H1 (cell line): ENCODE measurements around the gene MAP4K1. TPM values are rescaled to one million over a fixed set of nuclear protein-coding genes. Genes with fewer than 3 reads are reported as not detected.

Experiments
- CTCF ChIA-PET: fragments of 300-600 bp; sonication (Branson Sonifier 250); formaldehyde crosslinking; loops from one replicate; lab custom pipeline; 2021; ENCODE audit not compliant: partially characterized antibody; lab: Charles Lee
- POLR2A ChIA-PET: fragments of 300-600 bp; sonication (Branson Sonifier 250); formaldehyde crosslinking; loops from one replicate; lab custom pipeline; 2021; ENCODE audit warnings: inconsistent platforms; ENCODE audit not compliant: partially characterized antibody; lab: Charles Lee
- DNase-seq, 2 experiments: peaks; one replicate each; pipeline versions ENCODE4 v3.0.0 to v3.0.0-alpha.2; 2010 to 2022; ENCODE audit warnings: low spot score in 2 of 2, low read depth in 1 of 2, mixed read lengths in 1 of 2
- FAIRE-seq: peaks from 2 replicates; lab custom pipeline; 2011; peaks lifted over from hg19 to GRCh38; lab: Jason Lieb, UNC
- H2AFZ ChIP-seq: 2 replicates; pipeline ENCODE4 v1.8.1; 2012; ENCODE audit warnings: low read length, inconsistent platforms
- H2AK5ac ChIP-seq: 2 replicates; pipeline ENCODE4 v1.6.1; 2013; ENCODE audit warnings: low read depth, low read length
- H2BK120ac ChIP-seq: replicated peaks from 2 replicates; pipeline ENCODE3; 2013; ENCODE audit warnings: low read depth, low read length, inconsistent platforms
- H2BK12ac ChIP-seq: 2 replicates; pipeline ENCODE4 v1.6.1; 2013; ENCODE audit warnings: low read depth, low read length
- H2BK15ac ChIP-seq: 2 replicates; pipeline ENCODE4 v1.6.1; 2013; ENCODE audit warnings: low read length
- H2BK20ac ChIP-seq: 2 replicates; pipeline ENCODE4 v1.6.1; 2013; ENCODE audit warnings: low read length
- H2BK5ac ChIP-seq: 2 replicates; pipeline ENCODE4 v1.6.1; 2013; ENCODE audit warnings: low read depth, low read length
- H3K14ac ChIP-seq: 2 replicates; pipeline ENCODE4 v1.6.1; 2013; ENCODE audit warnings: inconsistent platforms; ENCODE audit not compliant: insufficient read length
- H3K18ac ChIP-seq: 2 replicates; pipeline ENCODE4 v1.6.1; 2013; ENCODE audit warnings: low read length; ENCODE audit errors: extremely low read depth
- H3K23ac ChIP-seq: 2 replicates; pipeline ENCODE4 v1.6.1; 2013; ENCODE audit warnings: inconsistent platforms; ENCODE audit not compliant: insufficient read length
- H3K23me2 ChIP-seq: 2 replicates; pipeline ENCODE4 v1.6.1; 2013; ENCODE audit warnings: low read depth, low read length
- H3K27ac ChIP-seq: 2 replicates; pipeline ENCODE4 v1.6.1; 2011; ENCODE audit warnings: low read depth, low read length, inconsistent platforms
- H3K27me3 ChIP-seq, 4 experiments: replicated peaks in 1 of 4; 1 replicate in 1 of 4; 2 replicates in 3 of 4; pipeline versions ENCODE4 v1.6.1 to v1.8.1; 2011 to 2013; ENCODE audit warnings: low read length in 3 of 4, mild to moderate bottlenecking in 3 of 4, inconsistent platforms in 2 of 4, mixed read lengths in 2 of 4, moderate library complexity in 1 of 4; ENCODE audit not compliant: control insufficient read depth in 3 of 4, insufficient read depth in 3 of 4; ENCODE audit errors: extremely low read depth in 1 of 4
- H3K36me3 ChIP-seq, 4 experiments: 2 replicates each; pipeline versions ENCODE4 v1.6.1 to v1.8.1; 2011 to 2013; ENCODE audit warnings: mild to moderate bottlenecking in 4 of 4, low read length in 3 of 4, moderate library complexity in 2 of 4, control low read depth in 1 of 4, inconsistent platforms in 1 of 4; ENCODE audit not compliant: insufficient read depth in 4 of 4, control insufficient read depth in 2 of 4
- H3K4ac ChIP-seq: replicated peaks from 2 replicates; pipeline ENCODE3; 2013; ENCODE audit warnings: low read length, low read depth, mixed read lengths, inconsistent platforms; ENCODE audit not compliant: insufficient read length
- H3K4me1 ChIP-seq, 4 experiments: replicated peaks in 1 of 4; 1 replicate in 1 of 4; 2 replicates in 3 of 4; pipeline versions ENCODE4 v1.6.1 to v1.8.1; 2011 to 2013; ENCODE audit warnings: low read length in 3 of 4, inconsistent platforms in 2 of 4, mixed read lengths in 1 of 4; ENCODE audit not compliant: insufficient read depth in 4 of 4, control insufficient read depth in 3 of 4
- H3K4me2 ChIP-seq, 2 experiments: 2 replicates each; pipeline versions ENCODE4 v1.6.1 to v1.8.1; 2011 to 2013; ENCODE audit warnings: low read depth in 2 of 2, low read length in 2 of 2, control low read depth in 1 of 2, inconsistent platforms in 1 of 2, mild to moderate bottlenecking in 1 of 2; ENCODE audit not compliant: insufficient read depth in 1 of 2
- H3K4me3 ChIP-seq, 4 experiments: fragments of 200-600, 300-600 bp in 1 of 4; sonication (generic), shearing (Covaris generic), sonication (Bioruptor Twin) in 1 of 4; 2 replicates each; pipeline versions ENCODE4 v1.5.1 to v1.8.1; 2011 to 2016; ENCODE audit warnings: low read length in 4 of 4, low read depth in 3 of 4, control low read depth in 2 of 4, inconsistent platforms in 2 of 4, mild to moderate bottlenecking in 2 of 4, mixed read lengths in 1 of 4, moderate library complexity in 1 of 4; ENCODE audit not compliant: insufficient read depth in 2 of 4; ENCODE audit errors: extremely low read depth in 1 of 4
- H3K56ac ChIP-seq: replicated peaks from 2 replicates; pipeline ENCODE3; 2013; ENCODE audit warnings: low read depth, mild to moderate bottlenecking, mixed read lengths, low read length, inconsistent platforms; ENCODE audit not compliant: insufficient read length
- H3K79me1 ChIP-seq: 2 replicates; pipeline ENCODE4 v1.6.1; 2013; ENCODE audit warnings: low read depth, low read length, control low read depth
- H3K79me2 ChIP-seq, 2 experiments: 2 replicates each; pipeline versions ENCODE4 v1.6.1 to v1.8.1; 2012 to 2013; ENCODE audit warnings: low read length in 2 of 2, mild to moderate bottlenecking in 2 of 2, inconsistent platforms in 1 of 2; ENCODE audit not compliant: insufficient read depth in 2 of 2, control insufficient read depth in 1 of 2
- H3K9ac ChIP-seq, 4 experiments: replicated peaks in 1 of 4; 1 replicate in 1 of 4; 2 replicates in 3 of 4; pipeline versions ENCODE4 v1.6.1 to v1.8.1; 2011 to 2013; ENCODE audit warnings: low read depth in 3 of 4, low read length in 3 of 4, control low read depth in 2 of 4, mild to moderate bottlenecking in 2 of 4, moderate library complexity in 2 of 4, inconsistent platforms in 1 of 4; ENCODE audit errors: extremely low read depth in 1 of 4
- H3K9me3 ChIP-seq, 2 experiments: 2 replicates each; pipeline versions ENCODE4 v1.6.1 to v1.8.1; 2012 to 2013; ENCODE audit warnings: mild to moderate bottlenecking in 2 of 2, moderate library complexity in 2 of 2, control low read depth in 1 of 2, inconsistent platforms in 1 of 2, low read depth in 1 of 2, low read length in 1 of 2, mixed read lengths in 1 of 2; ENCODE audit not compliant: insufficient read depth in 2 of 2
- H4K20me1 ChIP-seq, 2 experiments: replicated peaks in 1 of 2; 2 replicates each; pipeline versions ENCODE3 to v1.8.1; 2011 to 2013; ENCODE audit warnings: inconsistent platforms in 2 of 2, low read length in 2 of 2, mild to moderate bottlenecking in 1 of 2; ENCODE audit not compliant: insufficient read depth in 2 of 2, control insufficient read depth in 1 of 2
- H4K5ac ChIP-seq: 2 replicates; pipeline ENCODE4 v1.6.1; 2013; ENCODE audit warnings: low read length, low read depth, mixed read lengths, inconsistent platforms; ENCODE audit not compliant: insufficient read length
- H4K8ac ChIP-seq: 2 replicates; pipeline ENCODE4 v1.8.0; 2013; ENCODE audit warnings: mild to moderate bottlenecking, moderate library complexity, low read length, inconsistent platforms; ENCODE audit not compliant: insufficient read depth; ENCODE audit errors: extremely low read depth
- H4K91ac ChIP-seq: replicated peaks from 2 replicates; pipeline ENCODE3; 2013; ENCODE audit warnings: low read length, mixed read lengths, inconsistent platforms; ENCODE audit not compliant: insufficient read length
- CBX5 ChIP-seq: fragments of 300-800, 300-1000 bp; sonication (generic); IDR thresholded peaks from 2 replicates; pipeline ENCODE4 v1.7.1; 2016; ENCODE audit warnings: antibody characterized with exemption, low read length, low read depth
- EZH2 ChIP-seq: fragments of 200-600 bp; sonication (generic); IDR thresholded peaks from 2 replicates; pipeline ENCODE4 v1.7.1; 2012; ENCODE audit warnings: low read depth, mild to moderate bottlenecking, moderate library complexity, low read length, inconsistent platforms; ENCODE audit not compliant: severe bottlenecking
- NRF1 ChIP-seq: IDR thresholded peaks from 2 replicates; pipeline ENCODE4 v1.6.1; 2011; ENCODE audit warnings: mild to moderate bottlenecking, low read depth, low read length, improper control_type of control experiment
- POLR2A ChIP-seq, 2 experiments: IDR thresholded peaks; 1 replicate in 1 of 2; 2 replicates in 1 of 2; pipeline ENCODE4 v1.6.1; 2011; ENCODE audit warnings: low read depth in 2 of 2, low read length in 2 of 2, mild to moderate bottlenecking in 2 of 2; ENCODE audit errors: control extremely low read depth in 1 of 2
- RNF2 ChIP-seq: fragments of 200-900, 300-1000 bp; sonication (generic); IDR thresholded peaks from 2 replicates; pipeline ENCODE4 v1.7.1; 2016; ENCODE audit warnings: borderline replicate concordance, low read depth, mild to moderate bottlenecking, antibody characterized with exemption, low read length; ENCODE audit not compliant: poor library complexity, severe bottlenecking; ENCODE audit errors: missing control alignments
- SAP30 ChIP-seq: fragments of 300-600 bp; sonication (generic); IDR thresholded peaks from 2 replicates; pipeline ENCODE4 v1.7.1; 2012; ENCODE audit warnings: low read length, moderate library complexity, mild to moderate bottlenecking, inconsistent platforms; ENCODE audit not compliant: insufficient read depth, insufficient replicate concordance
- SP1 ChIP-seq: IDR thresholded peaks from 2 replicates; pipeline ENCODE4 v1.6.1; 2011; ENCODE audit warnings: low read depth, low read length
- USF2 ChIP-seq: IDR thresholded peaks from 2 replicates; pipeline ENCODE4 v1.6.1; 2011; ENCODE audit warnings: low read length, improper control_type of control experiment
- ZNF274 ChIP-seq: IDR thresholded peaks from 2 replicates; pipeline ENCODE4 v1.7.0; 2012; ENCODE audit warnings: low read length, borderline replicate concordance; ENCODE audit errors: extremely low read depth
- WGBS, 2 experiments: shearing (Covaris generic) in 1 of 2; methylation state at CpG; one replicate each; pipeline versions ENCODE4 v1.1.6 to v1.1.7; 2013 to 2015; ENCODE audit warnings: low lambda C conversion rate in 2 of 2, mixed read lengths in 2 of 2, inconsistent platforms in 1 of 2, low coverage in 1 of 2, missing lambda C conversion rate in 1 of 2; ENCODE audit not compliant: insufficient replicate concordance in 2 of 2, insufficient coverage in 1 of 2, insufficient read length in 1 of 2; ENCODE audit errors: extremely low coverage in 1 of 2, missing lambda C conversion rate in 1 of 2; 5-methylcytosine and 5-hydroxymethylcytosine counted together
- polyA plus RNA-seq, 7 experiments: library from polyadenylated mRNA; depleted of rRNA in 3 of 7; stranded (reverse) in 5 of 7; unstranded in 2 of 7; fragments of >200 nt in 5 of 7; fragments of 200-250 nt in 2 of 7; gene quantifications; 1 replicate in 5 of 7; 2 replicates in 1 of 7; 4 replicates in 1 of 7; pipeline versions ENCODE4 v1.2.1 to v1.2.3, GENCODE V29; 2011 to 2013; ENCODE audit warnings: missing spikeins in 2 of 7, mixed read lengths in 2 of 7
- total RNA-seq: library from RNA; stranded (reverse); fragmentation: NEBNext Ultra II Directional; extraction: Animal tissue kit (Norgen Biotek cat#: 25700); gene quantifications from 2 replicates; pipeline ENCODE4 v1.2.1, GENCODE V29; 2021

MAP4K1 gene
- total and polyA plus RNA-seq, 2 of the 8 experiments (the other 6 are each of a cell fraction or from before 2014, with no cell fraction given), result 9.0 to 10.4 TPM

GRCh38 chr19:38649305-38650171 lies 31.8 kb upstream of the MAP4K1 start:
- Histone ChIP-seq H3K14ac (no peak overlapping the region), H3K4me1 (peaks cover 5 to 21% (median 16%) of the 10 kb centered on the region in 4 experiments), H4K20me1 (peaks cover 16 to 26% of the 10 kb centered on the region in 2 experiments), H3K79me2 (peaks cover 42 to 70% of the 10 kb centered on the region in 2 experiments), H2AK5ac (peak overlapping the region; percentile 86; the same call in 1 of the 2 replicates), H2AFZ (no peak overlapping the region), H3K9me3 (no peaks in the 10 kb centered on the region), H2BK5ac (peak overlapping the region; percentile 83), H3K27ac (no peak overlapping the region), H3K36me3 (no peaks in the 10 kb centered on the region), H2BK15ac (peak overlapping the region; percentile 75; the same call in 1 of the 2 replicates), H2BK12ac (0 out of 2 replicates have a peak overlapping the region, but pooled peaks have one; percentile 27), H2BK20ac (no peak overlapping the region), H3K23me2 (peaks cover 16% of the 10 kb centered on the region; the same call in 1 of the 2 replicates), H3K56ac (no peak overlapping the region), H3K4ac (no peak overlapping the region), H3K4me2 (peak overlapping the region; percentile 92 to 95), H3K18ac (peak overlapping the region; percentile 32; the same call in 1 of the 2 replicates), H2BK120ac (no peak overlapping the region), H3K4me3 (peak overlapping the region; percentile 91 to 98 (median 95)), H3K23ac (no peak overlapping the region), H4K91ac (no peak overlapping the region), H4K5ac (no peak overlapping the region), H3K9ac (peak overlapping the region in 3 of 4 experiments; percentile 87 to 98 (median 89); a peak in 6 of 7 replicates), H3K79me1 (peaks cover 11% of the 10 kb centered on the region), H3K27me3 (no peaks in the 10 kb centered on the region), H4K8ac (no peak overlapping the region)
- DNase-seq, result no peak
- POLR2A ChIA-PET, result interaction anchor here (0.7 to 17.9 kb wide), 17 partner anchors 11 to 255 kb away, joined by 3 to 374 read pairs (median 4); no protein-coding TSS in a partner anchor
- 35% methylated on average over 15 of the region's 15 CpGs; no CpG with 5 or more reads in 1 of the 2 experiments for WGBS, 2 experiments
- CTCF ChIA-PET, result interaction anchor here (0.6 to 7.7 kb wide), 3 partner anchors 14 to 302 kb away, joined by 3 to 62 read pairs (median 3); no protein-coding TSS in a partner anchor
- FAIRE-seq, result no peak
- no peak for TF ChIP-seq SAP30
- no peak for TF ChIP-seq ZNF274
- TF ChIP-seq POLR2A (IDR thresholded peaks at IDR 0.05; ENCODE audit: control extremely low read depth in 1 of 2, low read depth in 2 of 2, low read length in 2 of 2), result peak in 1 of 2 experiments; percentile 59; a peak in 1 of 3 replicates
- no peak for TF ChIP-seq RNF2
- TF ChIP-seq NRF1, result no peak
- no peak for TF ChIP-seq CBX5
- no peak for TF ChIP-seq EZH2
- TF ChIP-seq SP1, result no peak
- TF ChIP-seq USF2, result no peak
